B cell (primary cell): ENCODE results near the gene BRD1. TPM values are rescaled to one million over a fixed set of nuclear protein-coding genes. Genes with fewer than 3 reads are reported as not detected.

ENCODE experiments used
- ATAC-seq: fragments of 200-7000 bp; cut with Tn5 transposase; one replicate; pipeline ENCODE4 v1.10.0; 2021; ENCODE audit warnings: low read depth, mild to moderate bottlenecking, moderate number of reproducible peaks, moderate library complexity
- CTCF ChIA-PET: fragments of 350-600 bp; sonication (Branson Sonifier 250); formaldehyde crosslinking; loops from one replicate; lab custom pipeline; 2021; ENCODE audit warnings: antibody characterized with exemption, inconsistent platforms; lab: Charles Lee
- POLR2A ChIA-PET: fragments of 350-600 bp; sonication (Branson Sonifier 250); formaldehyde crosslinking; loops from one replicate; lab custom pipeline; 2021; ENCODE audit warnings: antibody characterized with exemption; lab: Charles Lee
- DNase-seq: peaks from one replicate; pipeline ENCODE4 v3.0.0; 2013
- H2AFZ ChIP-seq: 2 replicates; pipeline ENCODE4 v1.6.1; 2012; ENCODE audit warnings: mild to moderate bottlenecking, low read depth, low read length; ENCODE audit not compliant: insufficient read depth, poor library complexity, severe bottlenecking
- H3K27ac ChIP-seq, 2 donors: 1 replicate in 1 of 2; 2 replicates in 1 of 2; pipeline ENCODE4 v1.5.1; 2012 to 2013; ENCODE audit warnings: low read length in 2 of 2, mild to moderate bottlenecking in 2 of 2, moderate library complexity in 1 of 2
- H3K27me3 ChIP-seq, 4 experiments: fragments of 200-600 bp in 1 of 4; sonication (generic) in 1 of 4; replicated peaks in 1 of 4; 1 replicate in 2 of 4; 2 replicates in 2 of 4; pipeline versions ENCODE4 v1.6.1 to v1.7.0; 2013 to 2016; ENCODE audit warnings: low read length in 3 of 4, mild to moderate bottlenecking in 2 of 4, mixed read lengths in 1 of 4, moderate library complexity in 1 of 4; ENCODE audit not compliant: insufficient read depth in 4 of 4, control insufficient read depth in 3 of 4; ENCODE audit errors: control extremely low read depth in 1 of 4
- H3K36me3 ChIP-seq, 2 experiments: replicated peaks in 1 of 2; 1 replicate in 1 of 2; 2 replicates in 1 of 2; pipeline versions ENCODE4 v1.6.1 to v1.7.1; 2013; ENCODE audit warnings: low read length in 1 of 2; ENCODE audit not compliant: insufficient read depth in 2 of 2, control insufficient read depth in 1 of 2; ENCODE audit errors: control extremely low read depth in 1 of 2, extremely low read depth in 1 of 2
- H3K4me1 ChIP-seq, 2 donors: fragments of 200-600 bp in 1 of 2; sonication (generic) in 1 of 2; 1 replicate in 1 of 2; 2 replicates in 1 of 2; pipeline versions ENCODE4 v1.5.1 to v1.6.1; 2013 to 2017; ENCODE audit warnings: low read length in 2 of 2; ENCODE audit not compliant: control insufficient read depth in 2 of 2, insufficient read depth in 2 of 2
- H3K4me2 ChIP-seq: replicated peaks from 2 replicates; pipeline ENCODE3; 2012; ENCODE audit warnings: mild to moderate bottlenecking, low read depth, low read length; ENCODE audit not compliant: poor library complexity, severe bottlenecking
- H3K4me3 ChIP-seq, 5 experiments: fragments of 200-600 bp in 1 of 5; sonication (generic) in 1 of 5; 1 replicate in 3 of 5; 2 replicates in 2 of 5; pipeline versions ENCODE4 v1.5.1 to v1.7.0; 2011 to 2016; ENCODE audit warnings: low read length in 4 of 5, mild to moderate bottlenecking in 4 of 5, low read depth in 2 of 5, control low read depth in 1 of 5, moderate library complexity in 1 of 5; ENCODE audit not compliant: insufficient read depth in 1 of 5; ENCODE audit errors: control extremely low read depth in 1 of 5, extremely low read depth in 1 of 5
- H3K79me2 ChIP-seq: fragments of 200-600 bp; sonication (generic); one replicate; pipeline ENCODE4 v1.6.0; 2016; ENCODE audit warnings: low read length; ENCODE audit not compliant: control insufficient read depth, insufficient read depth
- H3K9ac ChIP-seq: fragments of 200-600 bp; sonication (generic); 2 replicates; pipeline ENCODE4 v1.6.1; 2017; ENCODE audit warnings: mild to moderate bottlenecking, low read length, moderate library complexity
- H3K9me3 ChIP-seq, 3 donors: one replicate each; pipeline versions ENCODE4 v1.6.1 to v1.7.1; 2013; ENCODE audit warnings: low read length in 2 of 3; ENCODE audit not compliant: control insufficient read depth in 2 of 3, insufficient read depth in 1 of 3; ENCODE audit errors: control extremely low read depth in 1 of 3
- H4K20me1 ChIP-seq: 2 replicates; pipeline ENCODE4 v1.6.0; 2012; ENCODE audit warnings: mild to moderate bottlenecking, low read length; ENCODE audit not compliant: insufficient read depth, control insufficient read depth, poor library complexity, severe bottlenecking
- H3K27ac Mint-ChIP-seq: one replicate; pipeline ENCODE4 v1.8.0; 2021; ENCODE audit warnings: mixed read lengths
- H3K27me3 Mint-ChIP-seq: one replicate; pipeline ENCODE4 v1.8.0; 2021; ENCODE audit warnings: mixed read lengths
- H3K4me1 Mint-ChIP-seq: one replicate; pipeline ENCODE4 v1.8.0; 2021; ENCODE audit warnings: mixed read lengths
- H3K4me3 Mint-ChIP-seq: one replicate; pipeline ENCODE4 v1.8.0; 2021; ENCODE audit warnings: mixed read lengths
- H3K9me3 Mint-ChIP-seq: one replicate; pipeline ENCODE4 v1.8.0; 2022; ENCODE audit warnings: mixed read lengths; ENCODE audit not compliant: insufficient read depth
- CTCF ChIP-seq: fragments of 200-600 bp; IDR thresholded peaks from one replicate; pipeline ENCODE4 v1.8.0; 2022; ENCODE audit warnings: antibody characterized with exemption, mild to moderate bottlenecking
- EZH2 ChIP-seq: IDR thresholded peaks from 2 replicates; pipeline ENCODE4 v1.6.1; 2012; ENCODE audit warnings: borderline replicate concordance, low read depth, mild to moderate bottlenecking, moderate library complexity, low read length; ENCODE audit not compliant: insufficient read depth, poor library complexity, severe bottlenecking
- WGBS: methylation state at CpG from one replicate; pipeline ENCODE4 v1.1.5; 2013; ENCODE audit warnings: missing lambda C conversion rate; ENCODE audit not compliant: insufficient coverage; 5-methylcytosine and 5-hydroxymethylcytosine counted together
- intact Hi-C: fragments of 100-400 bp; cut with micrococcal nuclease; formaldehyde crosslinking; loops from one replicate; pipeline ENCODE4 v1.10.0; 2022
- polyA plus RNA-seq: library from polyadenylated mRNA; depleted of rRNA; stranded (reverse); fragments of >200 nt; gene quantifications from 2 replicates; pipeline ENCODE4 v1.2.3, GENCODE V29; 2012
- total RNA-seq, 2 donors: library from RNA; stranded (reverse); fragments of 120-200 nt in 1 of 2; gene quantifications; 1 replicate in 1 of 2; 2 replicates in 1 of 2; pipeline versions ENCODE4 v1.2.3 to v1.2.4, GENCODE V29; 2013 to 2022

BRD1 gene
- total and polyA plus RNA-seq, 2 donors (not counting 1 experiment from before 2014, with no cell fraction given): 16.9 to 73.3 TPM

DNA sequence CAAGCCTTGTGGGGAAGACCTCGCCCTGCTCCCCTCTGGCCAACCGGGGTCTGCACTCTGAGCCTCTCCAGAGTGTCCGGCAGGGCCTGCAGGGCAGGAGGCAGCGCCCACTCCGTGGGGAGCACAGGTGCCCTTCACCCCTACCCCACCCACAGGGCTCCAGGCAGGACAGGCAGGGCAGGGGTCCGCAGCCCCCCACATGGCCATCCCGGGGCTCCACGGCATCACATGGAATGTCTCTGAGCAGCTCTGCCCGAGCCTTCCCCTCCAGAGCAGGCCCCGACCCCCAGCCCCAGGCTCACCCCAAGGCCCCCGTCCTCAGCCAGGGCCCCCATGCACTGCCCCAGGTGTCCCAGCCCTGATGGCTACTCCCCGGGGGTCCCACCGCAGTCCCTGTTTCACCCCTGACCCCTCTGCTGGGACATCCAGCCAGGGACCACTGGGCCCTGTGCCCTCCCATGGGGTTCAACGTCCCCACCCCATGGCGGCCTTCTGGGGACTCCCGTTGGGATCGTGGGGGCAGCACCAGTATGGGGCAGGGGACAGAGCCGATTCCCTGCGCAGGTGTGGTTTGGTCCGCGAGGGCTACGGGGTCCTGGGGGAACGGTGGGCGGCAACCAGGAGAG, 77.7 kb downstream of the BRD1 start:
- H3K27ac Mint-ChIP-seq: no peak overlapping the region
- H3K4me3 ChIP-seq: no peak overlapping the region
- no peak for ATAC-seq
- 93% methylated on average over 21 of the region's 24 CpGs for WGBS
- DNase-seq: no peak
- no peak overlapping the region for H3K27ac ChIP-seq
- CTCF ChIA-PET: no interaction called here
- H3K36me3 ChIP-seq: no peaks in the 10 kb centered on the region
- no peak overlapping the region for H3K4me2 ChIP-seq
- no peaks in the 10 kb centered on the region for H4K20me1 ChIP-seq
- no peaks in the 10 kb centered on the region for H3K4me1 Mint-ChIP-seq
- peaks cover 2 to 23% (median 18%) of the 10 kb centered on the region in 3 donors for H3K9me3 ChIP-seq
- peaks cover 13% of the 10 kb centered on the region for H3K9me3 Mint-ChIP-seq
- H3K27me3 ChIP-seq: peaks cover 0 to 13% (median 0%) of the 10 kb centered on the region in 4 experiments
- no peak for TF ChIP-seq EZH2
- TF ChIP-seq CTCF: no peak
- H3K4me1 ChIP-seq: no peaks in the 10 kb centered on the region
- POLR2A ChIA-PET: no interaction called here
- H3K27me3 Mint-ChIP-seq: no peaks in the 10 kb centered on the region
- no peak overlapping the region for H3K4me3 Mint-ChIP-seq
- intact Hi-C loops: no loop called here
- H3K79me2 ChIP-seq: no peaks in the 10 kb centered on the region
- H3K9ac ChIP-seq: no peak overlapping the region
- no peak overlapping the region for H2AFZ ChIP-seq

DNA sequence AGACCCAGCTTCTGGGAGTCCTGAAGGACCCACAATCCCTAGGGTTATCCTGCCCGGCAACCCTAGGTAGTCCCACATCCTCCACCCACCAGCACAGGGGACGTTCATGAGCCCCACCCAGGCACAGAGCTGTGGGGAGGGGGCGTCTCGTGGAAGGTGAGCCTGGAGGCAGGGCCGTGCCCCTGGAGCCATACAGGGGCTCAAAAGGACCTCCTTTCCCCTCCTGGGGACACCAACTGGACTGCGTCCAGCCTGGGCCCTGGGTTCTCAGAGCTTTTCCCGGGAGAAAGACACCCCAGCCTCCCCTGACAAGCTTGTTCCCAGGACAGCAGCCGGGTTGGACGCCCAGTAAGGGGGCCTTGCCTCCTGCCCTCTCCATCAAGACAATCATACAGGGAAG, 78.4 kb downstream of the BRD1 start:
- H3K4me2 ChIP-seq: no peak overlapping the region
- ChIA-PET CTCF (interaction anchor here (0.9 kb wide), 1 partner anchor 18 kb away, joined by 3 read pairs; no protein-coding TSS in a partner anchor), POLR2A (no interaction called here)
- peaks cover 19% of the 10 kb centered on the region for H3K9me3 Mint-ChIP-seq
- intact Hi-C loops: no loop called here
- no peak overlapping the region for H3K27ac Mint-ChIP-seq
- no peak overlapping the region for H3K9ac ChIP-seq
- H3K27me3 Mint-ChIP-seq: no peaks in the 10 kb centered on the region
- no peaks in the 10 kb centered on the region for H4K20me1 ChIP-seq
- no peaks in the 10 kb centered on the region for H3K79me2 ChIP-seq
- ATAC-seq (no peak), DNase-seq (no peak)
- TF ChIP-seq CTCF (no peak), EZH2 (no peak)
- H2AFZ ChIP-seq: no peak overlapping the region
- H3K4me1 ChIP-seq: no peaks in the 10 kb centered on the region
- H3K9me3 ChIP-seq: peaks cover 2 to 28% (median 18%) of the 10 kb centered on the region in 3 donors
- H3K4me3 Mint-ChIP-seq: no peak overlapping the region
- H3K4me1 Mint-ChIP-seq: no peaks in the 10 kb centered on the region
- H3K4me3 ChIP-seq: no peak overlapping the region
- peaks cover 0 to 13% (median 0%) of the 10 kb centered on the region in 4 experiments for H3K27me3 ChIP-seq
- H3K27ac ChIP-seq: no peak overlapping the region
- WGBS: 94% methylated on average over 7 of the region's 9 CpGs
- no peaks in the 10 kb centered on the region for H3K36me3 ChIP-seq
